Measurements from ENCODE around the gene APEH.

APEH gene

DNA sequence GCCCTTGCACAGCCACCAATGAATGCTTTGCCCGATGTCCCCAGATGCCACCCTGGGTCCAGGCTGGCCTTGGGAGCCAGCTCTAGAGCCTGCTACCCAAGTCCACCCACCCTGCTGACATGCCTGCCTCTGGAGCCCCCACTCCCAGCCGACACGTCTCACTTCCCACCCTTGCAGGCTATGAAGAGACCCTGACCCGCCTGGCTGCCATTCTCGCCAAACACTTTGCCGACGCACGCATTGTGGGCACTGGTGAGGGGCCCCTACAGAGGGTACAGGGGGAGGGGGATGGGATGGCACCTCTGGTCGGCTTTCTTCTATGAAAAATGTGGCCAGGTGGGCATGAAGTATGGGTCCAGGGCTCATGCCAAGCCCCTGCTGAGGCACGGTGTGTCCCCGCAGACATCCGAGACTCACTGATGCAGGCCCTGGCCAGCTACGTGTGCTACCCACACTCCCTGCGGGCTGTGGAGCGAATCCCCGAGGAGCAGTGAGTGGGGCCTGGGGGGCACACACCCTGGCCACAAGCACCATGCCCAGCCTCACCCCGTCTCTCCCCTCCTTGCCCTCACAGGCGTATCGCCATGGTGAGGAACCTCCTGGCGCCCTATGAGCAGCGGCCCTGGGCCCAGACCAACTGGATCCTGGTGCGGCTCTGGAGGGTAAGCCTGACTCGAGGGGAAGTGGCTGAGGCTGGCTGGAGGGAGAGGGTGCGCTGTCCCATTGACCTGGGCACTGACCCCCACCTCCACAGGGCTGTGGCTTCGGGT, 39.4 kb downstream of the APEH start:
- Histone ChIP-seq H3K9ac (no peak overlapping the region), H3K4me2 (no peak overlapping the region), H3K36me3 (ENCODE audit: insufficient read depth) (no peaks in the 10 kb centered on the region), H3K27ac (no peak overlapping the region), H3K27me3 (ENCODE audit: insufficient read depth, low read depth) (no peaks in the 10 kb centered on the region), H2AFZ (ENCODE audit: low read depth) (no peak overlapping the region), H3K4me1 (ENCODE audit: low read depth, poor library complexity, severe bottlenecking) (no peaks in the 10 kb centered on the region), H3K79me2 (ENCODE audit: insufficient read depth, low read depth) (no peaks in the 10 kb centered on the region), H3K4me3 (IDR thresholded peaks at IDR 0.05; ENCODE audit: insufficient read depth, low read depth, low read length) (no peak overlapping the region), H4K20me1 (ENCODE audit: insufficient read depth) (no peaks in the 10 kb centered on the region)
- TF ChIP-seq, protein P1, sequence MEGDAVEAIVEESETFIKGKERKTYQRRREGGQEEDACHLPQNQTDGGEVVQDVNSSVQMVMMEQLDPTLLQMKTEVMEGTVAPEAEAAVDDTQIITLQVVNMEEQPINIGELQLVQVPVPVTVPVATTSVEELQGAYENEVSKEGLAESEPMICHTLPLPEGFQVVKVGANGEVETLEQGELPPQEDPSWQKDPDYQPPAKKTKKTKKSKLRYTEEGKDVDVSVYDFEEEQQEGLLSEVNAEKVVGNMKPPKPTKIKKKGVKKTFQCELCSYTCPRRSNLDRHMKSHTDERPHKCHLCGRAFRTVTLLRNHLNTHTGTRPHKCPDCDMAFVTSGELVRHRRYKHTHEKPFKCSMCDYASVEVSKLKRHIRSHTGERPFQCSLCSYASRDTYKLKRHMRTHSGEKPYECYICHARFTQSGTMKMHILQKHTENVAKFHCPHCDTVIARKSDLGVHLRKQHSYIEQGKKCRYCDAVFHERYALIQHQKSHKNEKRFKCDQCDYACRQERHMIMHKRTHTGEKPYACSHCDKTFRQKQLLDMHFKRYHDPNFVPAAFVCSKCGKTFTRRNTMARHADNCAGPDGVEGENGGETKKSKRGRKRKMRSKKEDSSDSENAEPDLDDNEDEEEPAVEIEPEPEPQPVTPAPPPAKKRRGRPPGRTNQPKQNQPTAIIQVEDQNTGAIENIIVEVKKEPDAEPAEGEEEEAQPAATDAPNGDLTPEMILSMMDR (conservative IDR thresholded peaks at IDR 0.05; ENCODE audit: low read depth, low read length), result no peak

GRCh38 chr3:49714728-49715550, 40.8 kb downstream of the APEH start:
- Histone ChIP-seq H3K27me3 (ENCODE audit: insufficient read depth, low read depth) (no peaks in the 10 kb centered on the region), H3K4me3 (IDR thresholded peaks at IDR 0.05; ENCODE audit: insufficient read depth, low read depth, low read length) (no peak overlapping the region), H3K4me2 (no peak overlapping the region), H3K79me2 (ENCODE audit: insufficient read depth, low read depth) (no peaks in the 10 kb centered on the region), H2AFZ (ENCODE audit: low read depth) (no peak overlapping the region), H3K9ac (no peak overlapping the region), H4K20me1 (ENCODE audit: insufficient read depth) (no peaks in the 10 kb centered on the region), H3K27ac (no peak overlapping the region), H3K36me3 (ENCODE audit: insufficient read depth) (no peaks in the 10 kb centered on the region), H3K4me1 (ENCODE audit: low read depth, poor library complexity, severe bottlenecking) (no peaks in the 10 kb centered on the region)
- TF ChIP-seq, protein P1 (conservative IDR thresholded peaks at IDR 0.05; ENCODE audit: low read depth, low read length), result no peak

- Histone ChIP-seq H3K27ac (no peak overlapping the region), H3K9ac (no peak overlapping the region), H3K4me1 (ENCODE audit: low read depth, poor library complexity, severe bottlenecking) (no peaks in the 10 kb centered on the region), H3K4me3 (IDR thresholded peaks at IDR 0.05; ENCODE audit: insufficient read depth, low read depth, low read length) (no peak overlapping the region), H4K20me1 (ENCODE audit: insufficient read depth) (no peaks in the 10 kb centered on the region), H2AFZ (ENCODE audit: low read depth) (no peak overlapping the region), H3K36me3 (ENCODE audit: insufficient read depth) (no peaks in the 10 kb centered on the region), H3K4me2 (no peak overlapping the region), H3K79me2 (ENCODE audit: insufficient read depth, low read depth) (no peaks in the 10 kb centered on the region), H3K27me3 (ENCODE audit: insufficient read depth, low read depth) (no peaks in the 10 kb centered on the region)
- TF ChIP-seq, protein P1 (conservative IDR thresholded peaks at IDR 0.05; ENCODE audit: low read depth, low read length), result no peak
Observed at GRCh38 chr3:49715611-49716121, 41.5 kb downstream of the APEH start.

DNA sequence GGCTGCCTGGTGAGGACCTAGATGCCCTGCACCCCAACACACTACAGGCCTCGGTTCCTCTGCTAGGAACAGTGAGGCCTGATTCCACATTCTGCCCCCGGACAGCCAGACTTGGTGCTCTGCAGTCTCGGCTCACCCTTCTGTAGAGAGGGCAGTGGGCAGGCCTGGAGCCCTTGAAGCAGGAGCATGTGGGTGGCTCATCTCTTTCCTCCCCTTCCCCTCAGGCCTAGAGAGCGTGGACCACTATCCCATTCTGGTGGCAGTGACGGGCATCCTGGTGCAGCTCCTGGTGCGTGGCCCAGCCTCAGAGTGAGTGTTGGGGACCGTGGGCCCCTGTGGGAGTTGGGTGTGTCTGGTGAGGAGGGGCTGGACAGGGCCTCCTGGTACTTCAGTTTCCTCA, 42.0 kb downstream of the APEH start:
- H3K4me1 ChIP-seq (ENCODE audit: low read depth, poor library complexity, severe bottlenecking), result no peaks in the 10 kb centered on the region
- H3K79me2 ChIP-seq (ENCODE audit: insufficient read depth, low read depth), result no peaks in the 10 kb centered on the region
- no peak overlapping the region for H2AFZ ChIP-seq (ENCODE audit: low read depth)
- H3K27me3 ChIP-seq (ENCODE audit: insufficient read depth, low read depth), result no peaks in the 10 kb centered on the region
- no peak overlapping the region for H3K4me2 ChIP-seq
- no peaks in the 10 kb centered on the region for H3K36me3 ChIP-seq (ENCODE audit: insufficient read depth)
- H3K9ac ChIP-seq, result no peak overlapping the region
- H4K20me1 ChIP-seq (ENCODE audit: insufficient read depth), result no peaks in the 10 kb centered on the region
- no peak overlapping the region for H3K4me3 ChIP-seq (IDR thresholded peaks at IDR 0.05; ENCODE audit: insufficient read depth, low read depth, low read length)
- H3K27ac ChIP-seq, result no peak overlapping the region
- TF ChIP-seq, protein P1 (conservative IDR thresholded peaks at IDR 0.05; ENCODE audit: low read depth, low read length), result no peak

All from KMS-11 (cell line).